Choroid plexus epithelial cell (primary cell): ENCODE results near the gene AP4E1.

Experiments used
- DNase-seq: peaks from one replicate; pipeline ENCODE4 v3.0.0-alpha.2; 2010; ENCODE audit warnings: low read depth
- H3K4me3 ChIP-seq: 2 replicates; pipeline ENCODE4 v1.5.1; 2011; ENCODE audit warnings: low read depth, mild to moderate bottlenecking, control low read depth, low read length, moderate library complexity
- CTCF ChIP-seq: conservative IDR thresholded peaks from 2 replicates; pipeline ENCODE4 v1.5.1; 2011; ENCODE audit warnings: low read depth, mild to moderate bottlenecking, control low read depth, inconsistent platforms, low read length, moderate library complexity

The AP4E1 gene

GRCh38 chr15:51048308-51048707 lies 139.8 kb downstream of the AP4E1 start:
- TF ChIP-seq CTCF: no peak
- H3K4me3 ChIP-seq: no peak overlapping the region
- DNase-seq: no peak

- DNase-seq: no peak
- no peak overlapping the region for H3K4me3 ChIP-seq
- TF ChIP-seq CTCF: no peak
Observed at GRCh38 chr15:51049081-51049480, 140.6 kb downstream of the AP4E1 start.

- DNase-seq: no peak
- H3K4me3 ChIP-seq: no peak overlapping the region
- no peak for TF ChIP-seq CTCF
Observed at GRCh38 chr15:51051776-51052175, 143.3 kb downstream of the AP4E1 start.

- DNase-seq: no peak
- no peak overlapping the region for H3K4me3 ChIP-seq
- TF ChIP-seq CTCF: no peak
Observed at GRCh38 chr15:51053571-51053970, 145.1 kb downstream of the AP4E1 start.

- no peak overlapping the region for H3K4me3 ChIP-seq
- no peak for TF ChIP-seq CTCF
- DNase-seq: no peak
Observed at GRCh38 chr15:51054535-51054934, 146.1 kb downstream of the AP4E1 start.
